Calu3 (cell line): Measurements from ENCODE around the gene CRYBB2. TPM values are rescaled to one million over a fixed set of nuclear protein-coding genes. Genes with fewer than 3 reads are reported as not detected.

Source experiments
- BruUV-seq: library from RNA; stranded (reverse); fragments of 400-500 nt; replicated peaks from 2 replicates; lab custom pipeline; 2021; lab: Mats Ljungman, UMichigan
- CTCF ChIA-PET: fragments of 300-600 bp; sonication (Branson Sonifier 250); formaldehyde crosslinking; loops from one replicate; lab custom pipeline; 2022; ENCODE audit warnings: antibody characterized with exemption; lab: Charles Lee
- DNase-seq: peaks from one replicate; pipeline ENCODE4 v3.0.0; 2022
- H3K27ac Mint-ChIP-seq: one replicate; pipeline ENCODE4 v1.8.0; 2022; ENCODE audit warnings: mixed read lengths; ENCODE audit not compliant: unreplicated experiment
- H3K27me3 Mint-ChIP-seq: one replicate; pipeline ENCODE4 v1.8.0; 2022; ENCODE audit warnings: mixed read lengths; ENCODE audit not compliant: unreplicated experiment
- H3K36me3 Mint-ChIP-seq: one replicate; pipeline ENCODE4 v1.8.0; 2022; ENCODE audit warnings: mild to moderate bottlenecking, moderate library complexity, mixed read lengths; ENCODE audit not compliant: insufficient read depth, unreplicated experiment
- H3K4me1 Mint-ChIP-seq: one replicate; pipeline ENCODE4 v1.8.0; 2022; ENCODE audit warnings: mild to moderate bottlenecking, low read depth, mixed read lengths; ENCODE audit not compliant: unreplicated experiment
- H3K4me3 Mint-ChIP-seq: one replicate; pipeline ENCODE4 v1.8.0; 2022; ENCODE audit warnings: mild to moderate bottlenecking, low read depth, moderate library complexity, mixed read lengths; ENCODE audit not compliant: unreplicated experiment
- H3K9me3 Mint-ChIP-seq: one replicate; pipeline ENCODE4 v1.8.0; 2022; ENCODE audit warnings: low read depth, mixed read lengths; ENCODE audit not compliant: unreplicated experiment
- CTCF ChIP-seq: fragments of 200-600 bp; IDR thresholded peaks from one replicate; pipeline ENCODE4 v1.8.0; 2022; ENCODE audit warnings: antibody characterized with exemption; ENCODE audit not compliant: unreplicated experiment
- intact Hi-C: fragments of 100-400 bp; cut with micrococcal nuclease; formaldehyde crosslinking; loops from one replicate; pipeline ENCODE4 v1.10.0; 2022; ENCODE audit not compliant: unreplicated experiment
- total RNA-seq: library from RNA; stranded (reverse); gene quantifications from 2 replicates; pipeline ENCODE4 v1.2.3, GENCODE V29; 2022

CRYBB2 gene
- total RNA-seq, 1 experiment from 2014 or later = 0.42 TPM

- intact Hi-C loops = no loop called here
- Mint-ChIP-seq H3K27me3 (peaks cover 25% of the 10 kb centered on the region), H3K4me3 (no peak overlapping the region), H3K36me3 (no peaks in the 10 kb centered on the region), H3K4me1 (no peaks in the 10 kb centered on the region), H3K27ac (no peak overlapping the region), H3K9me3 (peaks cover 3% of the 10 kb centered on the region)
- TF ChIP-seq CTCF = no peak
- CTCF ChIA-PET = no interaction called here
- DNase-seq = no peak
- no TSS peak for BruUV-seq
These were observed 3.2 kb upstream of the CRYBB2 start for GRCh38 chr22:25216230-25216629.

- CTCF ChIA-PET = no interaction called here
- H3K4me1 Mint-ChIP-seq = no peaks in the 10 kb centered on the region
These were observed 556 bp downstream of the CRYBB2 start for GRCh38 chr22:25219948-25220442.

GRCh38 chr22:25221790-25222189 is 2.4 kb downstream of the CRYBB2 start:
- H3K36me3 Mint-ChIP-seq = no peaks in the 10 kb centered on the region
- DNase-seq = no peak
- intact Hi-C loops = no loop called here
- CTCF ChIA-PET = no interaction called here
- no peak overlapping the region for H3K4me3 Mint-ChIP-seq
- H3K27ac Mint-ChIP-seq = no peak overlapping the region
- no peaks in the 10 kb centered on the region for H3K9me3 Mint-ChIP-seq
- TF ChIP-seq CTCF = no peak
- no peaks in the 10 kb centered on the region for H3K4me1 Mint-ChIP-seq
- H3K27me3 Mint-ChIP-seq = peaks cover 49% of the 10 kb centered on the region
- BruUV-seq = no TSS peak

More at GRCh38 chr22:25219948-25220442, 556 bp downstream of the CRYBB2 start:
- TF ChIP-seq CTCF = no peak
- H3K27ac Mint-ChIP-seq = no peak overlapping the region
- no TSS peak for BruUV-seq
- DNase-seq = no peak
- H3K27me3 Mint-ChIP-seq = peaks cover 49% of the 10 kb centered on the region
- no peak overlapping the region for H3K4me3 Mint-ChIP-seq
- H3K9me3 Mint-ChIP-seq = no peaks in the 10 kb centered on the region
- no peaks in the 10 kb centered on the region for H3K36me3 Mint-ChIP-seq
- intact Hi-C loops = no loop called here

GRCh38 chr22:25223269-25223850 is 3.9 kb downstream of the CRYBB2 start:
- BruUV-seq = no TSS peak
- Mint-ChIP-seq H3K4me1 (no peaks in the 10 kb centered on the region), H3K9me3 (no peaks in the 10 kb centered on the region), H3K4me3 (no peak overlapping the region), H3K27me3 (peaks cover 49% of the 10 kb centered on the region), H3K36me3 (no peaks in the 10 kb centered on the region), H3K27ac (no peak overlapping the region)
- intact Hi-C loops = no loop called here
- CTCF ChIA-PET = no interaction called here
- TF ChIP-seq CTCF = no peak
- DNase-seq = no peak
